GM15510 (cell line): ENCODE results near the gene ABCB8.

ENCODE experiments used
- POLR2A ChIP-seq: IDR thresholded peaks from 3 replicates; pipeline ENCODE4 v1.6.1; 2011; ENCODE audit warnings: borderline replicate concordance; ENCODE audit not compliant: insufficient read length; ENCODE audit errors: extremely low read depth

ABCB8 gene

GRCh38 chr7:150993511-150993910, 34.7 kb upstream of the ABCB8 start:
- TF ChIP-seq POLR2A: no peak

GRCh38 chr7:150994141-150994837, 34.0 kb upstream of the ABCB8 start:
- no peak for TF ChIP-seq POLR2A

GRCh38 chr7:150994838-150995510, 33.3 kb upstream of the ABCB8 start:
- TF ChIP-seq POLR2A: no peak

- no peak for TF ChIP-seq POLR2A
Measured at GRCh38 chr7:150996376-150997074, 31.7 kb upstream of the ABCB8 start.

GRCh38 chr7:150997075-150997511, 31.2 kb upstream of the ABCB8 start:
- no peak for TF ChIP-seq POLR2A

- TF ChIP-seq POLR2A: no peak
Measured at GRCh38 chr7:150997817-150998216, 30.4 kb upstream of the ABCB8 start.

- no peak for TF ChIP-seq POLR2A
Measured at GRCh38 chr7:150998341-150998740, 29.9 kb upstream of the ABCB8 start.

GRCh38 chr7:150999001-150999400, 29.2 kb upstream of the ABCB8 start:
- no peak for TF ChIP-seq POLR2A

GRCh38 chr7:150999497-151000230, 28.6 kb upstream of the ABCB8 start:
- no peak for TF ChIP-seq POLR2A

GRCh38 chr7:151000897-151001495, 27.3 kb upstream of the ABCB8 start:
- no peak for TF ChIP-seq POLR2A

GRCh38 chr7:151001546-151001945, 26.7 kb upstream of the ABCB8 start:
- no peak for TF ChIP-seq POLR2A

GRCh38 chr7:151003572-151003971, 24.7 kb upstream of the ABCB8 start:
- TF ChIP-seq POLR2A: no peak

GRCh38 chr7:151005566-151005965, 22.7 kb upstream of the ABCB8 start:
- TF ChIP-seq POLR2A: no peak

GRCh38 chr7:151006590-151007300, 21.5 kb upstream of the ABCB8 start:
- no peak for TF ChIP-seq POLR2A
